22Rv1 (cell line): Measurements from ENCODE around the gene STH.

ENCODE experiments used
- CTCF ChIP-seq: fragments of 450-650 bp; IDR thresholded peaks from 2 replicates; pipeline ENCODE4 v1.5.1; 2017; ENCODE audit warnings: mild to moderate bottlenecking
- ZFX ChIP-seq: fragments of 450-650 bp; IDR thresholded peaks from 2 replicates; pipeline ENCODE4 v1.6.1; 2017; ENCODE audit warnings: antibody characterized with exemption, borderline replicate concordance

DNA sequence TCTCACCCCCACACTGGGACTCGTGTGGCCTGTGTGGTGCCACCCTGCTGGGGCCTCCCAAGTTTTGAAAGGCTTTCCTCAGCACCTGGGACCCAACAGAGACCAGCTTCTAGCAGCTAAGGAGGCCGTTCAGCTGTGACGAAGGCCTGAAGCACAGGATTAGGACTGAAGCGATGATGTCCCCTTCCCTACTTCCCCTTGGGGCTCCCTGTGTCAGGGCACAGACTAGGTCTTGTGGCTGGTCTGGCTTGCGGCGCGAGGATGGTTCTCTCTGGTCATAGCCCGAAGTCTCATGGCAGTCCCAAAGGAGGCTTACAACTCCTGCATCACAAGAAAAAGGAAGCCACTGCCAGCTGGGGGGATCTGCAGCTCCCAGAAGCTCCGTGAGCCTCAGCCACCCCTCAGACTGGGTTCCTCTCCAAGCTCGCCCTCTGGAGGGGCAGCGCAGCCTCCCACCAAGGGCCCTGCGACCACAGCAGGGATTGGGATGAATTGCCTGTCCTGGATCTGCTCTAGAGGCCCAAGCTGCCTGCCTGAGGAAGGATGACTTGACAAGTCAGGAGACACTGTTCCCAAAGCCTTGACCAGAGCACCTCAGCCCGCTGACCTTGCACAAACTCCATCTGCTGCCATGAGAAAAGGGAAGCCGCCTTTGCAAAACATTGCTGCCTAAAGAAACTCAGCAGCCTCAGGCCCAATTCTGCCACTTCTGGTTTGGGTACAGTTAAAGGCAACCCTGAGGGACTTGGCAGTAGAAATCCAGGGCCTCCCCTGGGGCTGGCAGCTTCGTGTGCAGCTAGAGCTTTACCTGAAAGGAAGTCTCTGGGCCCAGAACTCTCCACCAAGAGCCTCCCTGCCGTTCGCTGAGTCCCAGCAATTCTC lies 27.4 kb downstream of the STH start:
- no peak for TF ChIP-seq CTCF
- no peak for TF ChIP-seq ZFX
